ENCODE data around the gene SPATA25.
"Not testable (repeated sequence)": the region's sequence is repeated elsewhere in the genome, so short reads cannot be mapped to it uniquely, and the experiment has no call there.

SPATA25 gene

DNA sequence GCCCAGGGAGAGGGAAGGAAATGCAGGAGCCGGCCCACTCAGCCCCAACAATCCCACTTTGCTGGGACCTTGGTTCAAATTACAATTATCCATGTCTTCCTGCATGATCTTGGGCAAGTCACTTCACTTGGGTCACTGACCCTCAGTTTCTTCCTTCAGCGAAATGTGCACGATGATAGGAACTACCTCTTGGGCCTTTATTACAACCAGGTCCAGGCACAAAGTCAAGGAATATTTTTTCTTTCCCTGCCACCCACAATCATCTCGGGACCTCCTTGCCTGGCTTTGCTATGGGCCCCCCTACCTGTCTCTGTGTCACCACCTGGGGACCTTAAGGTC is 24.9 kb upstream of the SPATA25 start:
- no peak for DNase-seq

DNA sequence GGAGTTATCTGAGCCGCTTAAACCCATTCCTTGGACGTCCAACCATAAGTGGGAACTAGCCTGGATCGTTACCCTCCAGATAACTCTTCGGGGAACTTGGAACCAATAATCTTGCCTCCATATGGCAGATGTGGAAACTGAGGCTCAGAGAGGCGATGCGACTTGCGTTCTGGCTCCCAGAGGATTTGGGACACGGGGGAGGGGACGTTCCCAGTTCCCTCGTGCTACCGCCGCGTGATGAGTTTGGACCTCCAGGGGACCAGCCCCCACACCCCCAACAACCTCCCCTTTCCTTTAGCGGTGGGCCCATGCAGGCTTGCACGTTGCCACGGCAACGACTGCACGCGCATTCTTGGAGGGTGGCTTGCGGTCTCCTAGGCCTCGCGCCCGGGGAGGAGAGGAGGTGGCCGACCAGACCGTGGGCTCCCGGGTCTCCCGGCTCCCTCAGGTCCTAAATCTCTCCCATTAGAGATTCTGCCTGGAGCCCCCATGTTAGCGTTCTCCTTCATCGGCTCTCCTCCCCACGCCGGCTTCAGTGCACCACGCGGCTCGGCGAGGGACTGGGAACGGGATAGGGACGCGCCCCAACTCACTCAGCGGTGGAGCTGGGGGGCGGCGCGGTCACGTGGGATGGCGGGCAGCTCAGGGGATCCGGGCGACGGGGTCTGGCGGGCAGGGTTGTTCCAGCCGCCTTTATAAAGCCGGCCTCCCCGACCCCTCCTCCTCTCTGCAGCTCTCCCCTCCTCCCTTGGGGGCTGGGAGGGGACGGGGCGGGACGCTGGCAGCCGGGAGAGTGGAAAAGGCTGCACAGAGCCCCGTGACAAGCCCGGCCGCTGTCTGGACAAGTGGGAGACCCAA is 24.3 kb upstream of the SPATA25 start, which contains the start of gene PLTP:
PLTP (minus strand) TSS at position 670 of the 858 bp plus-strand sequence. CDS start 703 bp downstream, outside the sequence.
- DNase-seq, result peak; percentile 23

DNA sequence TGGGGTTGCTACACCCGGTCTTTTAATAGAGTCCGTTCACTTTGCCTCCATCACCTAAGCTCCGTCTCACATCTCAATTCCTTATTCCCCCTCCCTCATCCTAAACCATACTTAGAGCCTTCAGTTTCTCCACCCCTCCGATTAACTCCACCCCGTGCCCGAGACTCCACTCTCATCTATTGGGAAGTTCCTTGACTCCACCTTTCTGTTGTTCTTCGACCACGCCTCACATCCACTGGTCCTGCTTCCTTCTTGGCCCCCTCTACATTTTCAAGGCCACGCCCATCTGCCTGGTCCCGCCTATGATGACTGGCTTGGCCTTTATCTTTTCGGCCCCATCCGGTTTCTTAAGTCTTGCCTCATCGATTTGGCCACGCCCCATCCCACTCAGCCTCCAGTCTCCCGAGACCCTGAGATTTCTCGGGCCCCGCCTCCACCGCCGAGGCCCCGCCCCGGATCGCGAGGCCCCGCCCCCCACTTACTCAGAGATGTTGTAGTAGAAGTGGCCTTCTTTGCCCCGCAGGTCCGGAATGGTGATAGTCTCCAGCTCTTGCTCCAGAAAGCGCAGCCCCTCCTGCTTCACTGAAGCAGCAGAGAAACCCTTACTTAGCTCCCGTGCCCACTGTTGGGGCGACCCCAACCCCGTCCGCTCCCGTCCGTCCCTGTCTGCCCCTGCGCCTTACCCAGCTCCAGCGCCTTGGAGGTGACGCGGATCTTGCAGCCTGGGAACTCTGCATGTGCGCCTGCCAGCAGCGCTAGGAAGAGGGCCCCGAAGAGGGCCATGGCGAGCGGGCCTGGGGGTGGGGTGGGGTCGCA is 23.5 kb upstream of the SPATA25 start:
- DNase-seq, result peak; percentile 72

DNA sequence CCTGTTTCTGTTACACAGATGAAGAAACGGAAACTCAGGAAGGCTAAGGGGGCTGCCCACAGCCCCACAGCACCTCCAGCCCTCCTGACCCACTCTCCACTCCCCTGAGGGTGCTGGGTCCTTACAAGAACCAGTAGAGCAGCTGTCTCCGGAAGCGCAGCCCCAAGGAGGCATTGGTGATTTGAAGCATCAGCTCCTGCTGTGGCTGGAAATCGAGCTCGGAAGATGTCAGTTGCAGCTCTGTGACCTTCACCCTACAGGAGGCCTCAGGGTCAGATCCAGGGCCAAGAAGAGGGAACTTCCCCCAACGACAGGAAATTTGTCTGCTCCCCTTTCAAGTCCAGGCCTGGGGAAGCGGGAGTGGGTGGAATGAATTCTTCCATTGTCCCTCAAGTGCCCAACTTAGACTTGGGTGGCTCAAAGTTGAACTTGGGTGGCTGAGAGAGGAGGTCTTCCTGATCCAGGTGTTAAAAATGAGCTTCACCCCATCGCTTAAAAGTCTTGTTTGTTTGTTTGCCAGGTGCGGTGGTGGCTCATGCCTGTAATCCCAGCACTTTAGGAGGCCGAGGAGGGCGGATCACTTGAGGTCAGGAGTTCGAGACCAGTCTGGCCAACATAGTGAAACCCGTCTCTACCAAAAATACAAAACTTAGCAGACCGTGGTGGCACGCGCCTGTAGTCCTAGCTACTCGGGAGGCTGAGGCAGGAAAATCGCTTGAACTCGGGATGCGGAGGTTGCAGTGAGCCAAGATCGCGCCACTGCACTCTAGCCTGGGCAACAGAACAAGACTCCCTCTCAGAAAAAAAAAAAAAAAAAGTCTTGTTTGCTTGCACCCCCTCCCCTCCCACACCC is 22.6 kb upstream of the SPATA25 start:
- DNase-seq, result no peak

DNA sequence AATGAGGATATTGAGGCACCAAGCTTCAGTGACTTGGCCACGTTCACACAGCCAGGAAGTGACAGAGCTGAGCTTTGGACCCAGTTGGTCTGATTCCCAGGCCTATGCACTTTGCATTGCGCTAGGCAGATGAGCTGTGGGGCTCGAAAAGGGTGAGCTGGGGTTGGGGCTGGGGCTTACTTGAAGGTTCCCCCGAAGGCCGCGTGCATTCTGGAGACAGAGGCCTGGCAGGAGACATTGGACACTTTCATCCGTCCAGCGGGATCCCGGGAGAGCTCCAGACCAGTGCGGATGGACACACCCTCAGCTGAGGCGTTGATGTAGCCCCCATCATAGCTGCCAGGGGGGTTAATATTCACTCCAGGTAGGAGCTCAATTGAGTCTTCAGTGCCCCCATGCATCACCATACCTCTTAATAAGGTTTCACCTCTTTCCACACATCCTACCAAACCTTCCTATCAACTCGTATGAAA is 21.9 kb upstream of the SPATA25 start:
- no peak for DNase-seq

DNA sequence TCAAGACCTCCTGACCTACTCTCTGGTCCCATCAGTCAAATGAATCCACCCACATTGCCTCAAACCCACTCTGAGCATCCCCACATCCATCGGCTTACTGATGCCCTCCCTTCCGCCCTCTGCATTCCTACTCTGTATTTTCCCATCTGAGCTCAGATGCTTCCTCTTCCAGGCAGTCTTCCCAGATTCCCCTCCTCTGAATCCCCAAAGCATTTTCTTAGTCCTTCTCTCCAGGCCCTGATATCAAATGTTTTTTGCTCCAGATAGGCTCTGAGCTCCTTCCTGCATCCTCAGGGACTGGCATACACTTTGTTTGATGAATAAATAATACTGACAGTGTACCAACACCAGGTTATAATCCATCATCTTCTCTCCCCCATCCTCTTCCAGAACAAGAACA is 20.7 kb upstream of the SPATA25 start:
- DNase-seq, result no peak

DNA sequence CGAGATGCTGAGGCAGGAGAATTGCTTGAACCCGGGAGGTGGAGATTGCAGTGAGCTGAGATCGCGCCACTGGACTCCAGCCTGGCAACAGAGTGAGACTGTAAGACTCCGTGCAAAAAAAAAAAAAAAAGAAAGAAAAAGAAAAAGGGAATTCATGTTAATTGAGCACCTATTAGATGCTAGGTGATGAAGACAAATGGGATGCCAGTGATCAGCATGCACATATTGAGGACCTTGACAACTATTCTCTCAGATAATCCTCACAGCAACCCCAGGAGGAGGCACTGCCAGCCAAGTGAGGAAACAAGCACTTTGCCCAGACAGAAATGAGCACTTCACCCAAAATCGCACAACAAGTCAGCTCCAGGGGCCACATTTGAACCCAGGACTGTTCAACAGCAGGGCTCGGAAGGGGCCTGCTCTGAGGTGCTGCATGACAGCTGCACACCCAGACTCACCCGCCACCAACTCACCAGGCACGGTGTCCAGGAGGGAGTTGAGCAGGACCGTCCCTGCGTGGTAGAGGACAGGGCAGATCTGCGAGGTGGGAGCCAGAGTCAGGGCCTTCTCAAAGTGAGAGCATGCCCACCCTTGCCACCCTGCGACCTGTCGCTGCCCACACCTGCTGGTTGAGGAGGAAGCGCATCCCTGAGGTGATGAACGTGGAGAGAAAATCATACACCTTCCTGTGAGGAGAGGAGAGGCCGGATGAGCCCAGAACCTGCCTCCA is 20.0 kb upstream of the SPATA25 start:
- DNase-seq, result no peak

DNA sequence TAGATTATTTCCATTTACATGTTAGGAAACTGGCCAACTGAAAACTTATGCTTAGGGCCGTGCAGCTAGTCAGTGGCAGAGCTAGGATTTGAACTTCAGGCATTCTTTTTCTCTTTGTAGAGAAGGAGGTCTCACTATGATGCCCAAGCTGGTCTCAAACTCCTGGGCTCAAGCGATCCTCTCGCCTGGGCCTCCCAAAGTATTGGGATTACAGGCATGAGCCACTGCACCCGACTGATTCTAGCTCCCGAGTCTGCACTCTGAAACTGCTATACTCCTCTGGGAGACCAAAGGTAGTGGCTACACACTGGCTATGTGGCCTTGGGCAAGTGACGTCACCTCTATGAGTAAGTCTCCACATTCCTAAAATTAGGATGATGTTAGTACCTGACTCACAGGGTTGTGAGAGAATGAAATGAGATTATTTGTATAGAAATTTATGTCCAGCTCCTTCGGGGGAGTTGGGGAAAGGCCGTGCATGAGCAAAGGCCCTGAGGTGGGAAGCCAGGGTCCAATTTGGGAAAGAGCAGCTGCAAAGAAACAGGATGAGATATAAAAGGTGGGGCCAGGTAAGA is 18.2 kb upstream of the SPATA25 start:
- no peak for DNase-seq

DNA sequence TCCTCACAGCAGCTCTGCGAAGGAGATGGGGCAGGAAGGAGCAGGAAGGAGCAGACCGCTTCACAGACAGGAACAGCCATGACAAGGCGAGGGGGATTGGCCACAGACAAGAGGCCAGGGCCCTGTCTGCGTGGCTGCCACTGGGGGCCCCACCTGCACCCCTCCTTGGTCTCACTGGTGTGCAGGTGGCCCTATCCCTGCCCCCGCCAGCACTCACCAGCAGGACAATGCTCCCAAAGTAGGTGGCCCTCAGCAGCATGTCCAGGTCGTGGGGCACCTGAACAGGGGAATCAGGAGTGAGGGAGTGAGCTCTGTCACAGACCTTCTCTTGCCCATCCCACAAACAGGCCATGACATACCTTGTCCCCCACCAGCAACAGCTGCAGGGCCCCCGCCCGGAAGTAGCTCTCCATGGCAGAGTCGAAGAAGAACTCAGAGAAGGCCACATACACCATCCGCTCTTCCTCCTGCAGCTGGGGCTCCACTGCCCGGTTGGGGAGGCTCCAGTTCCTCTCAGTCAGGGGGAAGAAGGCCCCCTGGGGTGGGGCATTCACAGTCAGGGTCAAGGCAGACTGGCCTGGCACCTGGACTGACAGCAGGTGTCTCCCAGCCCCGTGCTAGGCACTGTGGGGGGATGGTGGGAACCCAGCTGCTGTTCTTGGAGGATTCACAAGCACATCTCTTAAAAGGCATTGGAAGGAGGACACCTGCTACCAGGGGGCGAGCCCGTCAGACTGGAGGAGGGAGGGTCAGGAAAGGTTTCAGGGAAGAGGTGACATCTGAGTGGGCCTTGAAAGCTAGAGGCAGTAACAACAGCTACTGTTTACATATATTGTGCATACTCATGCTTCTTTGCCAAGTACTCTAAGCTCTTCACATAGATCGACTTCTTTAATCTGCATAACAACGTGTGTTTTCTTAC is 17.4 kb upstream of the SPATA25 start:
- no peak for DNase-seq

DNA sequence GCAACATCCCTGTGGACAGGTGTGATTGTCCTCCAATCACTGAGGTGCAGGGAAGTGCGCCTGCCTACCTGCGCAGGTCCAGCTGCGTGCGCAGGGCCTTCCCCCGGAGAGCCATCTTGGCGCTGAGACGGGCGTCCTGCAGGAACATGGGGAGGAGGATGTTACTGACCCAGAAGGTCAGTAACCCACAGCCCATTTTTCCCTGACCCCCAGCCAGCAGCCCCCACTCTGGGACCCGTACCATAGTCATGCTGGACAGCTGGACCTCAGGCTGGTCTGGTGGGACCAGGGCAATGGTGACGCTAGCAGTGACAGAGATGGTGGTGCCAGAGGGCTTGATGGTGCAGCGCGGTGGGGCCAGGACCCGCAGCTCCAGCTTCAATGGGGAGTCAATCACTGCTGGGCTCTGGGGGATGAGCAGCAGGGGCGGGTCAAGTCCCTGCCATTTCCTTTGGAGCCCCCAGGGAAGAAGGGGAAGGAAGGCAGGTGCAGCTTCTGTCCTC is 14.8 kb upstream of the SPATA25 start:
- DNase-seq, result no peak

DNA sequence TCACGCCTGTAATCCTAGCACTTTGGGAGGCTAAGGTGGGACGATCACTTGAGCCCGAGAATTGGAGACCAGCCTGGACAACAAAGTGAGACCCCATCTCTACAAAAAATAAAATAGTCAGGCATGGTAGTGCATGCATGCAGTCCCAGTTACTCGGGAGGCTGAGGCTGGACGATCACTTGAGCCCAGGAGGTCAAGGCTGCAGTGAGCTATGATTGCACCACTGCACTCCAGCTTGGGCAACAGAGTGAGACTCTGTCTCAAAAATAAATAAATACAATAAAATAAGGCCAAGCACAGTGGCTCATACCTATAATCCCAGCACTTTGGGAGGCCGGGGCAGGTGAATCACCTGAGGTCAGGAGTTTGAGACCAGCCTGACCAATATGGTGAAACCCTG is 13.9 kb upstream of the SPATA25 start:
- DNase-seq, result not testable (repeated sequence)

DNA sequence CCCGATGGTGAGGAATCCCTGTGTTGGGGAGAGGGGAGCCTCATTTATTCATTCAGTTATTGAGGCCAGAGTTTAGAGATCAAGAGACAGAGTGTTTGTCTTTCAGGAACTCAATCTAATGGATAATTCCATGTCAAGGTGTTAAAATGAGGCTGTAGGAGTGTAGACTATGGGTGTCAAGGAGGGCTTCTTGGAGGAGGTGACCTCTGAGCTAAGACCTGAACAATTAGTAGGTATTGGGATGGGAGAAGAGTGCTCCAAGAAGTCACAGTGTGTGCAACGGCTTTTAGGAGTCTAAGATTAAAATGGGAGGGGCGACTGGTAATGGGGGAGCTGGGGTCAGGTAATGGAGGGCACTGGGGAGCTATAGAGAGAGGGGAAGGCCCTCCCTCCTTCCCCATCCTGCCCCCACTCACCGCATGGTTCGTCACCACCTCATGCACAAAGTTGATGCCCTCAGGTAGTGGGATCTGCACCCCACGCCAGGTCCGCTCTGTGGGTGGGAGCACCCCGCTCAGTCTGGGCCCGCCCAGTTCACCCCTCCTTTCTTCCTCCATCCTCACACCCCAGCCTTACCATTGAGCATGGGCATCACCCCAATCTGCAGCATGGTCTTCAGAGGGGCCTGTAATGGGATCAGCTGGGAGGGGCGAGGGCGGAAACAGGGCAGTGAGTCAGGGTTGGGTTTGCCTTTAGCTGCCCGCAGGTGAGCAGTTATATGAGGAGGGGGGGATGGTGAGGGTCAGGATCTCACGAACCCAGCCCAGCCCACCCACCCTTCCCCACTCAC is 11.8 kb upstream of the SPATA25 start:
- no peak for DNase-seq

DNA sequence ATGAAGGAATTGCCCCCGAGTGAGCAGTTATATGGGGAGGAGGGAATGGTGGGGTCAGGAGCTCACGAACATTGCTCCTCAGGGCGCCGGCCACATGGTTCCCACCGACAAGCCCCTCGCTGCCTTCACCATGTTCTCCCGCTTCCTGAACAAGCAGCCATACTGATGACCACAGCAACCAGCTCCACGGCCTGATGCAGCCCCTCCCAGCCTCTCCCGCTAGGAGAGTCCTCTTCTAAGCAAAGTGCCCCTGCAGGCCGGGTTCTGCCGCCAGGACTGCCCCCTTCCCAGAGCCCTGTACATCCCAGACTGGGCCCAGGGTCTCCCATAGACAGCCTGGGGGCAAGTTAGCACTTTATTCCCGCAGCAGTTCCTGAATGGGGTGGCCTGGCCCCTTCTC is 10.9 kb upstream of the SPATA25 start:
- DNase-seq, result no peak

DNA sequence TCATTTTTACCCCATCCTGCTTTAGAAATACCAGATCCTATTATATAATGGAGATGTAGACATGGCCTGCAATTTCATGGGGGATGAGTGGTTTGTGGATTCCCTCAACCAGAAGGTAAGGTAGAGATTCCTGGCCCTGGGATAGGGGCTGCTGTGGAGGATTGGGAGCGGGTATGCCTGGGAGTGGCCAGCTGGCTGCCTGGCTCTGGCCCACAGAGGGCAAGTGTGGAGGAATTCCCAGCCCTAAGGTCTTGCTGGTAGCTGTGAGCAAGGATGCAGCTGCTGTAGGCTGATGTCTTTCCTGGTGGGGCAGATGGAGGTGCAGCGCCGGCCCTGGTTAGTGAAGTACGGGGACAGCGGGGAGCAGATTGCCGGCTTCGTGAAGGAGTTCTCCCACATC is 10.3 kb upstream of the SPATA25 start:
- no peak for DNase-seq

DNA sequence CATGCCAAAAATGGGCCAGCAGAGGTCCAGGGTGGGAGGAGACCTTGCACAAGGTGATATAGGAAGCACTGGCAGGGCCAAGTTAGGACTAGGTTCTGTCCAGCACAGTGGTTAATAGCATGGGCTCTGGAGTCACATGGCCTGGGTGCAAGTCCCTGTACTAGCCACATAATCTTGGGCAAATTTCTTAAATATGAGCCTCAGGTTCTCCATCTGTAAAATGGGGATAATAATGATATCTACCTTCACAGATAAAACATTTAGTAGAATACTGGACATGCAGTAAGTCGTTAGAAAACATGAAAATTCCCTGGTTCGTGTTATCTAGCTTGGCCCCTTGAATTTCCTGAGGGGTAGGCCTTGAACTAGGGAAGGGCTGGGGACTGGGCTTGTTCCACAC is 9.9 kb upstream of the SPATA25 start:
- DNase-seq, result no peak

DNA sequence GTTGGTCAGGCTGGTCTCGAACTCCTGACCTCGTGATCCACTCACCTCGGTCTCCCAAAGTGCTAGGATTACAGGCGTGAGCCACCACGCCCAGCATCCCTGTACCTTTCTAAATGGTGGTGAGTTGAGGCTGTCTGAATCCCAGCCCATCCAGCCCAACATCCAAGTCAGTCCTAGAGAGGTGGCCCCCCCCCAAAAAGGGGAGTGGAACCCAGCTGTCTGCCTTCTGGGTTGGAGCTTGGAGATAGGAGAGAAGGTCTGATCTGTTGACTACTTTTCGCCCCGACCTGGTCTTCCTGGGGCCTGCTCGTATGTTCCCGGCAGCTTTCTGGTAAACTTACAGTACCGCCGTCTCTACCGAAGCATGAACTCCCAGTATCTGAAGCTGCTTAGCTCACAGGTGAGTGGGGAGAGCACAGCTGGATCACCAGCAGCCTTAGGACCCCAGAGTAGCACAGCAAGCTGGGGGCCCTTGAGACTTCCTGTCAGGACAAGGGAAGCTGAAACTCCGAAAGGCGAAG is 9.3 kb upstream of the SPATA25 start:
- no peak for DNase-seq

DNA sequence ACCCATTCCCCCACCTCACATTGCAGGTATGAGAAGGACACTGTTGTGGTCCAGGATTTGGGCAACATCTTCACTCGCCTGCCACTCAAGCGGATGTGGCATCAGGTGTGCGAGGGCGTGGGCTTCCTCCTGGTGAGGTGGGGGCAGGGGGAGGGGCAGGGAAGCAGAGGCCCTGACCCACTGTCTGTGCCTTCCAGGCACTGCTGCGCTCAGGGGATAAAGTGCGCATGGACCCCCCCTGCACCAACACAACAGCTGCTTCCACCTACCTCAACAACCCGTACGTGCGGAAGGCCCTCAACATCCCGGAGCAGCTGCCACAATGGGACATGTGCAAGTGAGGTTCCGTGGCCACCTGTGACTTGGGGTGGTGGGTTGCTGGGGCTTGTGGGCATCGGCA is 7.4 kb upstream of the SPATA25 start:
- no peak for DNase-seq

DNA sequence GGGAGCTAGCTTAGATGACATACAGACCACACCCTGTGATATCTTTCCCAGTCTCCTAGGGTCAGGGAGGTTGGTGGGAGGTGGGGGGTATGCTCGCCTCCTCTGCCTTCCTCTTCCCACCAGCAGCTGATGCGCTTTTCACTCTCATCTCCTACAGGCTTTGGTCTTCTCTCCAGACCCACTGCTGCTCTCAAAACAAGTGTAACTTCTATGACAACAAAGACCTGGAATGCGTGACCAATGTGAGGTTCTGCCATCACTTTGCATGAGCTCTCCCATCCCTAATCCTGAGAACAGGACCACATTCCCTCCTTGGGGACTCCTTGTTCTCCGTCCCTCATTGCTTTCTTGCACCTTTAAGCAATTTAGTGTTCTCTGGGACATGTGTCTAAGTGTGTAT is 6.4 kb upstream of the SPATA25 start:
- DNase-seq, result no peak

DNA sequence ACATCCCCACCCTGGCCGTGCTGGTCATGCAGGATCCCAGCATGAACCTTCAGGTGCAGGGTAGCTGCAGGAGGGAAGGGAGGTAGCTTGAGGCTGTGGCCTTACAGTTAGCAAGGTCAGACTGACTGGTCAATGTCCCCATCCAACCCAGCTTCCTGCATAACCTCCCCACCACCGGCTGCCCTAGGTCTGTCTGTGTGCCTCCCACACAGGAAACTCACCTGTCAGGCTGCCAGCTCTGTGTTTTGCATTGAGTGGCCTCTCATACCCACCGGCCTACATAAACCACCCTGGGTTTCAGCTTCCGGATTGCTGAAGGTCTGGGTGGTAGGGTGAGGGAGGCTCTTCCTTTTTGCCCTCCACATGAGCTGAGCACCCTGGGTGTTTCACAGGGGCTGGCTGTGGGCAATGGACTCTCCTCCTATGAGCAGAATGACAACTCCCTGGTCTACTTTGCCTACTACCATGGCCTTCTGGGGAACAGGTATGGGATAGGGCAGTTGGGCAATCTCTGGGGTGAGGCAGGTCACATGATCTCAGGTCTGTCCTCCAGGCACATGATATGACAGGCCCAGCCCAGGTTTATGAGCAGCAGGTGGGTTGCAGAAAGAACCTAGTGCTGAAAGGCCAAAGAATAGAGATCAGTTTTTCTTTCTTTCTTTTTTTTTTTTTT is 5.5 kb upstream of the SPATA25 start:
- no peak for DNase-seq

All from activated gamma-delta T cell (primary cell).